Mesothelial cell of epicardium (in vitro differentiated cells): Measurements from ENCODE around the gene RTN4R. TPM values are rescaled to one million over a fixed set of nuclear protein-coding genes. Genes with fewer than 3 reads are reported as not detected.

Experiments used
- DNase-seq, 2 experiments: peaks; one replicate each; pipeline ENCODE4 v3.0.0; 2021; ENCODE audit warnings: low spot score in 2 of 2; ENCODE audit not compliant: unreplicated experiment in 2 of 2
- H3K27ac Mint-ChIP-seq: 2 replicates; pipeline ENCODE4 v1.8.0; 2021; ENCODE audit warnings: mixed read lengths
- H3K27me3 Mint-ChIP-seq: 2 replicates; pipeline ENCODE4 v1.8.0; 2021; ENCODE audit warnings: low read depth, mixed read lengths
- H3K36me3 Mint-ChIP-seq: 2 replicates; pipeline ENCODE4 v1.8.0; 2021; ENCODE audit warnings: mixed read lengths
- H3K4me1 Mint-ChIP-seq: 2 replicates; pipeline ENCODE4 v1.8.0; 2021; ENCODE audit warnings: mixed read lengths
- H3K4me3 Mint-ChIP-seq: 2 replicates; pipeline ENCODE4 v1.8.0; 2021; ENCODE audit warnings: mild to moderate bottlenecking, moderate library complexity, mixed read lengths
- H3K9me3 Mint-ChIP-seq: 2 replicates; pipeline ENCODE4 v1.8.0; 2021; ENCODE audit warnings: mixed read lengths
- CTCF ChIP-seq: fragments of 200-600 bp; sonication (generic); IDR thresholded peaks from one replicate; pipeline ENCODE4 v1.5.0; 2021; ENCODE audit warnings: antibody characterized with exemption; ENCODE audit not compliant: unreplicated experiment
- total RNA-seq: library from RNA; stranded (reverse); gene quantifications from 3 replicates; pipeline ENCODE4 v1.2.1, GENCODE V29; 2021

Gene RTN4R
- total RNA-seq, 1 donor from 2014 or later, result 10.0 TPM

GRCh38 chr22:20234760-20235388 is 33.2 kb downstream of the RTN4R start:
- H3K4me1 Mint-ChIP-seq, result peaks cover 27% of the 10 kb centered on the region
- no peak overlapping the region for H3K4me3 Mint-ChIP-seq
- TF ChIP-seq CTCF, result no peak
- no peaks in the 10 kb centered on the region for H3K36me3 Mint-ChIP-seq
- H3K27ac Mint-ChIP-seq, result peak overlapping the region; percentile 51
- H3K27me3 Mint-ChIP-seq, result peaks cover 3% of the 10 kb centered on the region
- DNase-seq, result no peak
- H3K9me3 Mint-ChIP-seq, result no peaks in the 10 kb centered on the region

GRCh38 chr22:20234314-20234682 is 33.8 kb downstream of the RTN4R start:
- TF ChIP-seq CTCF, result no peak
- H3K4me1 Mint-ChIP-seq, result peaks cover 24% of the 10 kb centered on the region
- no peaks in the 10 kb centered on the region for H3K9me3 Mint-ChIP-seq
- H3K27ac Mint-ChIP-seq, result no peak overlapping the region
- H3K4me3 Mint-ChIP-seq, result no peak overlapping the region
- H3K27me3 Mint-ChIP-seq, result peaks cover 3% of the 10 kb centered on the region
- DNase-seq, result no peak
- H3K36me3 Mint-ChIP-seq, result no peaks in the 10 kb centered on the region

GRCh38 chr22:20233351-20234313 is 34.5 kb downstream of the RTN4R start:
- DNase-seq, result no peak
- H3K36me3 Mint-ChIP-seq, result no peaks in the 10 kb centered on the region
- TF ChIP-seq CTCF, result no peak
- no peaks in the 10 kb centered on the region for H3K9me3 Mint-ChIP-seq
- H3K4me1 Mint-ChIP-seq, result peaks cover 21% of the 10 kb centered on the region
- H3K27me3 Mint-ChIP-seq, result peaks cover 3% of the 10 kb centered on the region
- H3K27ac Mint-ChIP-seq, result no peak overlapping the region
- no peak overlapping the region for H3K4me3 Mint-ChIP-seq

GRCh38 chr22:20232781-20233180 is 35.3 kb downstream of the RTN4R start:
- Mint-ChIP-seq H3K27me3 (peaks cover 3% of the 10 kb centered on the region), H3K27ac (no peak overlapping the region), H3K36me3 (no peaks in the 10 kb centered on the region), H3K9me3 (no peaks in the 10 kb centered on the region), H3K4me3 (no peak overlapping the region), H3K4me1 (peaks cover 20% of the 10 kb centered on the region)
- DNase-seq, result no peak
- no peak for TF ChIP-seq CTCF

- no peak for TF ChIP-seq CTCF
- Mint-ChIP-seq H3K27ac (no peak overlapping the region), H3K27me3 (peaks cover 3% of the 10 kb centered on the region), H3K4me3 (no peak overlapping the region), H3K4me1 (peaks cover 20% of the 10 kb centered on the region), H3K36me3 (no peaks in the 10 kb centered on the region), H3K9me3 (no peaks in the 10 kb centered on the region)
- DNase-seq, result no peak
Measured at GRCh38 chr22:20232237-20232598, 35.9 kb downstream of the RTN4R start.
